ENCODE data around the gene SIK3.

DNA sequence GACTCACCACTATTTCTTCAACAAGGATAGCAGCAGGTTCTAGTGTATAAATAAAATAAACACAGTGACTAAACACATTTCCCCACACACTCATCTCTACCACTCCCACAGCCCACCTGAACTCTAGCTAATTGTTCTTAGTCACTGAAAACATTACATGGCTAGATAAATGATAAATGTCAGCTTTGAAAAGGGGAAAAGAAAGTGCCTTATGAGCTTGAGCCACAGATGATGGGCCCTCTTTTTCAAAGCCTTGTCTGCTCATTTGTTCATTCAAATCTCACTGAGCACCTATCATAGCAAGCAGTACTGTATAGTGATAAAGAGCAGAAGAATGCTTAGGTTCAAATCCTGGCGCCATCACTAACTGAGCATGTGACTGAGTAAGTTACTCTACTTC is 58.3 kb downstream of the SIK3 start:
- TF ChIP-seq, protein P1, sequence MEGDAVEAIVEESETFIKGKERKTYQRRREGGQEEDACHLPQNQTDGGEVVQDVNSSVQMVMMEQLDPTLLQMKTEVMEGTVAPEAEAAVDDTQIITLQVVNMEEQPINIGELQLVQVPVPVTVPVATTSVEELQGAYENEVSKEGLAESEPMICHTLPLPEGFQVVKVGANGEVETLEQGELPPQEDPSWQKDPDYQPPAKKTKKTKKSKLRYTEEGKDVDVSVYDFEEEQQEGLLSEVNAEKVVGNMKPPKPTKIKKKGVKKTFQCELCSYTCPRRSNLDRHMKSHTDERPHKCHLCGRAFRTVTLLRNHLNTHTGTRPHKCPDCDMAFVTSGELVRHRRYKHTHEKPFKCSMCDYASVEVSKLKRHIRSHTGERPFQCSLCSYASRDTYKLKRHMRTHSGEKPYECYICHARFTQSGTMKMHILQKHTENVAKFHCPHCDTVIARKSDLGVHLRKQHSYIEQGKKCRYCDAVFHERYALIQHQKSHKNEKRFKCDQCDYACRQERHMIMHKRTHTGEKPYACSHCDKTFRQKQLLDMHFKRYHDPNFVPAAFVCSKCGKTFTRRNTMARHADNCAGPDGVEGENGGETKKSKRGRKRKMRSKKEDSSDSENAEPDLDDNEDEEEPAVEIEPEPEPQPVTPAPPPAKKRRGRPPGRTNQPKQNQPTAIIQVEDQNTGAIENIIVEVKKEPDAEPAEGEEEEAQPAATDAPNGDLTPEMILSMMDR (IDR thresholded peaks at IDR 0.05) = no peak
- TF ChIP-seq POLR2A (IDR thresholded peaks at IDR 0.05) = no peak
